IMR-90 (cell line): ENCODE measurements around the gene L3MBTL3. TPM values are rescaled to one million over a fixed set of nuclear protein-coding genes. Genes with fewer than 3 reads are reported as not detected.

Experiments used
- ATAC-seq: fragments of 200-7000 bp; cut with Tn5 transposase; 2 replicates; pipeline ENCODE4 v1.9.1; 2020; ENCODE audit warnings: low read depth, mild to moderate bottlenecking, moderate library complexity
- BruUV-seq: library from RNA; stranded (reverse); fragments of 400-500 nt; replicated peaks from 2 replicates; lab custom pipeline; 2021; lab: Mats Ljungman, UMichigan
- CTCF ChIA-PET: fragments of 300-600 bp; formaldehyde crosslinking; extraction: SDS; loops from one replicate; lab custom pipeline; 2021; ENCODE audit warnings: antibody characterized with exemption; lab: Yijun Ruan, JAX
- POLR2A ChIA-PET: fragments of 300-600 bp; sonication (Branson Sonifier 250); formaldehyde crosslinking; loops from one replicate; lab custom pipeline; 2022; ENCODE audit warnings: antibody characterized with exemption; ENCODE audit not compliant: unreplicated experiment; lab: Charles Lee
- DNase-seq: peaks from one replicate; pipeline ENCODE4 v3.0.0; 2013
- H2AFZ ChIP-seq: replicated peaks from 2 replicates; pipeline ENCODE3; 2013; ENCODE audit warnings: low read length, mild to moderate bottlenecking; ENCODE audit not compliant: poor library complexity
- H2AK5ac ChIP-seq: 2 replicates; pipeline ENCODE4 v1.6.1; 2013; ENCODE audit warnings: low read depth, low read length, inconsistent platforms
- H2AK9ac ChIP-seq: replicated peaks from 2 replicates; pipeline ENCODE3; 2013; ENCODE audit warnings: mild to moderate bottlenecking, low read depth, low read length, moderate library complexity; ENCODE audit not compliant: poor library complexity
- H2BK120ac ChIP-seq: 2 replicates; pipeline ENCODE4 v1.6.1; 2013; ENCODE audit warnings: low read depth, low read length, inconsistent platforms
- H2BK15ac ChIP-seq: 3 replicates; pipeline ENCODE4 v1.6.1; 2013; ENCODE audit warnings: low read depth, low read length, inconsistent platforms
- H2BK20ac ChIP-seq: 2 replicates; pipeline ENCODE4 v1.6.1; 2013; ENCODE audit warnings: low read depth, mild to moderate bottlenecking, inconsistent platforms, low read length, moderate library complexity
- H2BK5ac ChIP-seq: 2 replicates; pipeline ENCODE4 v1.6.1; 2013; ENCODE audit warnings: mild to moderate bottlenecking, low read depth, low read length, inconsistent platforms; ENCODE audit not compliant: poor library complexity, severe bottlenecking
- H3K14ac ChIP-seq: replicated peaks from 2 replicates; pipeline ENCODE4 v1.6.1; 2013; ENCODE audit warnings: low read depth, low read length, inconsistent platforms
- H3K18ac ChIP-seq: 2 replicates; pipeline ENCODE4 v1.6.1; 2013; ENCODE audit warnings: low read depth, low read length, control low read depth
- H3K23ac ChIP-seq: 2 replicates; pipeline ENCODE4 v1.6.1; 2013; ENCODE audit warnings: low read depth, low read length, inconsistent platforms
- H3K27ac ChIP-seq: 2 replicates; pipeline ENCODE4 v1.5.1; 2013; ENCODE audit warnings: mild to moderate bottlenecking, control low read depth, low read length; ENCODE audit not compliant: insufficient read depth
- H3K27me3 ChIP-seq: 2 replicates; pipeline ENCODE4 v1.6.1; 2013; ENCODE audit warnings: low read length; ENCODE audit not compliant: control insufficient read depth, insufficient read depth
- H3K36me3 ChIP-seq: 2 replicates; pipeline ENCODE4 v1.6.1; 2013; ENCODE audit warnings: low read length, mixed read lengths; ENCODE audit not compliant: control insufficient read depth, insufficient read depth
- H3K4ac ChIP-seq: 2 replicates; pipeline ENCODE4 v1.6.1; 2013; ENCODE audit warnings: low read depth, low read length, inconsistent platforms
- H3K4me1 ChIP-seq: 2 replicates; pipeline ENCODE4 v1.6.1; 2013; ENCODE audit warnings: low read length, mixed read lengths; ENCODE audit not compliant: control insufficient read depth, insufficient read depth
- H3K4me2 ChIP-seq: 2 replicates; pipeline ENCODE4 v1.6.1; 2013; ENCODE audit warnings: low read depth, mild to moderate bottlenecking, control low read depth, low read length, moderate library complexity
- H3K4me3 ChIP-seq: 2 replicates; pipeline ENCODE4 v1.5.1; 2013; ENCODE audit warnings: low read depth, mild to moderate bottlenecking, control low read depth, low read length, moderate library complexity; ENCODE audit not compliant: insufficient read depth
- H3K56ac ChIP-seq: 2 replicates; pipeline ENCODE4 v1.6.1; 2013; ENCODE audit warnings: low read length, inconsistent platforms; ENCODE audit not compliant: insufficient read depth; ENCODE audit errors: extremely low read depth
- H3K79me1 ChIP-seq, 2 experiments: 2 replicates each; pipeline ENCODE4 v1.6.1; 2013; ENCODE audit warnings: low read length in 2 of 2, inconsistent platforms in 1 of 2, low read depth in 1 of 2
- H3K9ac ChIP-seq: 2 replicates; pipeline ENCODE4 v1.6.1; 2013; ENCODE audit warnings: low read depth, low read length, control low read depth
- H3K9me1 ChIP-seq: 2 replicates; pipeline ENCODE4 v1.6.1; 2013; ENCODE audit warnings: low read length, inconsistent platforms; ENCODE audit not compliant: insufficient read depth
- H3K9me3 ChIP-seq: 2 replicates; pipeline ENCODE4 v1.6.1; 2013; ENCODE audit warnings: low read length; ENCODE audit not compliant: control insufficient read depth, insufficient read depth
- H4K20me1 ChIP-seq: 2 replicates; pipeline ENCODE4 v1.6.1; 2013; ENCODE audit warnings: low read length, inconsistent platforms; ENCODE audit not compliant: insufficient read depth
- H4K5ac ChIP-seq: 2 replicates; pipeline ENCODE4 v1.6.1; 2013; ENCODE audit warnings: mild to moderate bottlenecking, low read depth, low read length, control low read depth
- H4K8ac ChIP-seq, 2 experiments: 2 replicates each; pipeline ENCODE4 v1.6.1; 2013; ENCODE audit warnings: low read depth in 2 of 2, low read length in 2 of 2, control low read depth in 1 of 2, inconsistent platforms in 1 of 2
- H4K91ac ChIP-seq: 2 replicates; pipeline ENCODE4 v1.6.1; 2013; ENCODE audit warnings: low read depth, low read length, inconsistent platforms; ENCODE audit not compliant: insufficient read depth
- BHLHE40 ChIP-seq: fragments of 150-350 bp; IDR thresholded peaks from 2 replicates; pipeline ENCODE4 v1.6.1; 2016; ENCODE audit warnings: mild to moderate bottlenecking, low read depth, low read length
- CEBPB ChIP-seq: IDR thresholded peaks from 2 replicates; pipeline ENCODE4 v1.6.1; 2012; ENCODE audit warnings: low read depth, low read length, improper control_type of control experiment
- FOS ChIP-seq: fragments of 150-350 bp; IDR thresholded peaks from 2 replicates; pipeline ENCODE4 v1.6.1; 2016; ENCODE audit warnings: low read depth, low read length
- MAFK ChIP-seq: IDR thresholded peaks from 2 replicates; pipeline ENCODE4 v1.6.1; 2012; ENCODE audit warnings: low read depth, low read length, improper control_type of control experiment
- MAZ ChIP-seq: IDR thresholded peaks from 2 replicates; pipeline ENCODE4 v1.6.1; 2012; ENCODE audit warnings: low read depth, mild to moderate bottlenecking, low read length, improper control_type of control experiment, moderate library complexity, borderline replicate concordance
- MXI1 ChIP-seq: IDR thresholded peaks from 2 replicates; pipeline ENCODE4 v1.6.1; 2012; ENCODE audit warnings: low read depth, mild to moderate bottlenecking, low read length, moderate library complexity, borderline replicate concordance
- POLR2A ChIP-seq: IDR thresholded peaks from 2 replicates; pipeline ENCODE4 v1.6.1; 2012; ENCODE audit warnings: mild to moderate bottlenecking, low read depth, low read length
- RAD21 ChIP-seq: IDR thresholded peaks from 2 replicates; pipeline ENCODE4 v1.6.1; 2012; ENCODE audit warnings: low read length, improper control_type of control experiment
- RCOR1 ChIP-seq: IDR thresholded peaks from 2 replicates; pipeline ENCODE4 v1.6.1; 2012; ENCODE audit warnings: mild to moderate bottlenecking, low read length, improper control_type of control experiment; ENCODE audit not compliant: insufficient replicate concordance
- SMC3 ChIP-seq: fragments of 150-350 bp; IDR thresholded peaks from 2 replicates; pipeline ENCODE4 v1.6.1; 2016; ENCODE audit warnings: low read depth, mild to moderate bottlenecking, antibody characterized with exemption, low read length, moderate library complexity
- WGBS, 2 experiments: methylation state at CpG; one replicate each; pipeline versions ENCODE4 v1.1.5 to v1.1.7; 2013; ENCODE audit warnings: missing lambda C conversion rate in 2 of 2; ENCODE audit not compliant: insufficient read length in 1 of 2; ENCODE audit errors: extremely low coverage in 2 of 2; 5-methylcytosine and 5-hydroxymethylcytosine counted together
- dilution Hi-C: fragments of 300-500 bp; cut with HindIII; formaldehyde crosslinking; loops from one replicate; pipeline ENCODE4 v1.14.3; 2018; ENCODE audit warnings: low sequenced_read_pairs; ENCODE audit not compliant: unreplicated experiment
- in situ Hi-C: fragments of 300-500 bp; cut with MboI; formaldehyde crosslinking; loops from 3 replicates; pipeline ENCODE4 v1.14.3; 2019; ENCODE audit warnings: low sequenced_read_pairs, inconsistent platforms, mixed read lengths
- intact Hi-C: fragments of 100-400 bp; cut with micrococcal nuclease; formaldehyde crosslinking; loops from 2 replicates; pipeline ENCODE4 v1.10.0; 2022
- polyA plus RNA-seq, 3 experiments: library from polyadenylated mRNA; depleted of rRNA; stranded (reverse); fragments of >200 nt; gene quantifications; 2 replicates each; pipeline ENCODE4 v1.2.3, GENCODE V29; 2012; ENCODE audit warnings: low replicate concordance in 1 of 3
- total RNA-seq: library from RNA; depleted of rRNA; stranded (reverse); fragments of >200 nt; gene quantifications from 2 replicates; pipeline ENCODE4 v1.2.3, GENCODE V29; 2012
- TF ChIP-seq, protein P1 (sequence below): fragments of 150-350 bp; IDR thresholded peaks from 2 replicates; pipeline ENCODE4 v1.6.1; 2016; ENCODE audit warnings: low read depth, mild to moderate bottlenecking, low read length, moderate library complexity, borderline replicate concordance
- TF ChIP-seq, protein P2 (sequence below): fragments of 150-350 bp; IDR thresholded peaks from 2 replicates; pipeline ENCODE4 v1.6.1; 2017; ENCODE audit warnings: mild to moderate bottlenecking, antibody characterized with exemption, low read length, low read depth
- TF ChIP-seq, protein P3 (sequence below): conservative IDR thresholded peaks from 2 replicates; pipeline ENCODE4 v1.5.1; 2012; ENCODE audit warnings: mild to moderate bottlenecking, low read depth, low read length, improper control_type of control experiment

L3MBTL3 gene
- total and polyA plus RNA-seq, 2 of the 4 experiments (the other 2 are of a cell fraction): 7.2 to 10.9 TPM

DNA sequence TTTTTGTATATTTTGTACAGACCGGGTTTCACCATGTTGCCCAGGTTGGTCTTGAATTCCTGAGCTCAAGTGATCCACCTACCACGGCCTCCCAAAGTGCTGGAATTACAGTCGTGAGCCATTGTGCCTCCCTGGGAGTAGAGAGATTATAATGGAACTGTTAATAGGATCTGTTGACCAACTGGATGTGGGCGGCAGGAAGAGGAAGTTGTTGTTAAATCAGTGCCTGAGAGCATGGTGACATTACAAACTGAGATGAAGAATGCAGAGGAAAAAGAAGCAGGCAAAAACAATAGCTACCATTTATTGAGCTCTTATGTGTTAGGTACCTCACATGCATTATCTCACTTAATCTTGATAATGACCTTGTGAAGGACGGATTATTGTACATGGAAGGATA is 9.2 kb upstream of the L3MBTL3 start:
- TF ChIP-seq MAFK (no peak), POLR2A (no peak), BHLHE40 (no peak), MXI1 (no peak), RAD21 (no peak), FOS (no peak), RCOR1 (no peak), MAZ (no peak), CEBPB (no peak), SMC3 (no peak)
- TF ChIP-seq, protein P1, sequence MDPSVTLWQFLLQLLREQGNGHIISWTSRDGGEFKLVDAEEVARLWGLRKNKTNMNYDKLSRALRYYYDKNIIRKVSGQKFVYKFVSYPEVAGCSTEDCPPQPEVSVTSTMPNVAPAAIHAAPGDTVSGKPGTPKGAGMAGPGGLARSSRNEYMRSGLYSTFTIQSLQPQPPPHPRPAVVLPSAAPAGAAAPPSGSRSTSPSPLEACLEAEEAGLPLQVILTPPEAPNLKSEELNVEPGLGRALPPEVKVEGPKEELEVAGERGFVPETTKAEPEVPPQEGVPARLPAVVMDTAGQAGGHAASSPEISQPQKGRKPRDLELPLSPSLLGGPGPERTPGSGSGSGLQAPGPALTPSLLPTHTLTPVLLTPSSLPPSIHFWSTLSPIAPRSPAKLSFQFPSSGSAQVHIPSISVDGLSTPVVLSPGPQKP: no peak
- TF ChIP-seq, protein P2, sequence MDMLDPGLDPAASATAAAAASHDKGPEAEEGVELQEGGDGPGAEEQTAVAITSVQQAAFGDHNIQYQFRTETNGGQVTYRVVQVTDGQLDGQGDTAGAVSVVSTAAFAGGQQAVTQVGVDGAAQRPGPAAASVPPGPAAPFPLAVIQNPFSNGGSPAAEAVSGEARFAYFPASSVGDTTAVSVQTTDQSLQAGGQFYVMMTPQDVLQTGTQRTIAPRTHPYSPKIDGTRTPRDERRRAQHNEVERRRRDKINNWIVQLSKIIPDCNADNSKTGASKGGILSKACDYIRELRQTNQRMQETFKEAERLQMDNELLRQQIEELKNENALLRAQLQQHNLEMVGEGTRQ: no peak
- TF ChIP-seq, protein P3, sequence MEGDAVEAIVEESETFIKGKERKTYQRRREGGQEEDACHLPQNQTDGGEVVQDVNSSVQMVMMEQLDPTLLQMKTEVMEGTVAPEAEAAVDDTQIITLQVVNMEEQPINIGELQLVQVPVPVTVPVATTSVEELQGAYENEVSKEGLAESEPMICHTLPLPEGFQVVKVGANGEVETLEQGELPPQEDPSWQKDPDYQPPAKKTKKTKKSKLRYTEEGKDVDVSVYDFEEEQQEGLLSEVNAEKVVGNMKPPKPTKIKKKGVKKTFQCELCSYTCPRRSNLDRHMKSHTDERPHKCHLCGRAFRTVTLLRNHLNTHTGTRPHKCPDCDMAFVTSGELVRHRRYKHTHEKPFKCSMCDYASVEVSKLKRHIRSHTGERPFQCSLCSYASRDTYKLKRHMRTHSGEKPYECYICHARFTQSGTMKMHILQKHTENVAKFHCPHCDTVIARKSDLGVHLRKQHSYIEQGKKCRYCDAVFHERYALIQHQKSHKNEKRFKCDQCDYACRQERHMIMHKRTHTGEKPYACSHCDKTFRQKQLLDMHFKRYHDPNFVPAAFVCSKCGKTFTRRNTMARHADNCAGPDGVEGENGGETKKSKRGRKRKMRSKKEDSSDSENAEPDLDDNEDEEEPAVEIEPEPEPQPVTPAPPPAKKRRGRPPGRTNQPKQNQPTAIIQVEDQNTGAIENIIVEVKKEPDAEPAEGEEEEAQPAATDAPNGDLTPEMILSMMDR: no peak
- H3K9ac ChIP-seq: no peak overlapping the region
- ChIA-PET CTCF (no interaction called here), POLR2A (no interaction called here)
- in situ Hi-C loops: no loop called here
- no peak overlapping the region for H4K5ac ChIP-seq
- H2BK20ac ChIP-seq: no peak overlapping the region
- no peak overlapping the region for H2AFZ ChIP-seq
- H2AK9ac ChIP-seq: no peak overlapping the region
- DNase-seq: no peak
- no peaks in the 10 kb centered on the region for H3K27me3 ChIP-seq
- no peak overlapping the region for H2BK5ac ChIP-seq
- intact Hi-C loops: no loop called here
- no peak overlapping the region for H2AK5ac ChIP-seq
- H3K18ac ChIP-seq: no peak overlapping the region
- H3K23ac ChIP-seq: no peak overlapping the region
- H2BK15ac ChIP-seq: no peak overlapping the region
- H3K9me3 ChIP-seq: no peaks in the 10 kb centered on the region
- H3K4me2 ChIP-seq: no peak overlapping the region
- no peak overlapping the region for H3K27ac ChIP-seq
- H3K9me1 ChIP-seq: no peaks in the 10 kb centered on the region
- H2BK120ac ChIP-seq: no peak overlapping the region
- no peak overlapping the region for H3K4ac ChIP-seq
- dilution Hi-C loops: no loop called here
- H3K4me1 ChIP-seq: no peaks in the 10 kb centered on the region
- H4K8ac ChIP-seq: no peak overlapping the region
- no CpG with 5 or more reads among the region's 5 CpGs for WGBS, 2 experiments
- BruUV-seq: no TSS peak
- no peak for ATAC-seq
- H4K91ac ChIP-seq: no peak overlapping the region
- no peaks in the 10 kb centered on the region for H4K20me1 ChIP-seq
- no peak overlapping the region for H3K56ac ChIP-seq
- no peak overlapping the region for H3K4me3 ChIP-seq
- no peaks in the 10 kb centered on the region for H3K79me1 ChIP-seq
- H3K36me3 ChIP-seq: no peaks in the 10 kb centered on the region
- no peak overlapping the region for H3K14ac ChIP-seq
